Measurements from ENCODE around the gene TMA7.

- TF ChIP-seq POLR2A (IDR thresholded peaks at IDR 0.05), result no peak
- TF ChIP-seq, protein P1, sequence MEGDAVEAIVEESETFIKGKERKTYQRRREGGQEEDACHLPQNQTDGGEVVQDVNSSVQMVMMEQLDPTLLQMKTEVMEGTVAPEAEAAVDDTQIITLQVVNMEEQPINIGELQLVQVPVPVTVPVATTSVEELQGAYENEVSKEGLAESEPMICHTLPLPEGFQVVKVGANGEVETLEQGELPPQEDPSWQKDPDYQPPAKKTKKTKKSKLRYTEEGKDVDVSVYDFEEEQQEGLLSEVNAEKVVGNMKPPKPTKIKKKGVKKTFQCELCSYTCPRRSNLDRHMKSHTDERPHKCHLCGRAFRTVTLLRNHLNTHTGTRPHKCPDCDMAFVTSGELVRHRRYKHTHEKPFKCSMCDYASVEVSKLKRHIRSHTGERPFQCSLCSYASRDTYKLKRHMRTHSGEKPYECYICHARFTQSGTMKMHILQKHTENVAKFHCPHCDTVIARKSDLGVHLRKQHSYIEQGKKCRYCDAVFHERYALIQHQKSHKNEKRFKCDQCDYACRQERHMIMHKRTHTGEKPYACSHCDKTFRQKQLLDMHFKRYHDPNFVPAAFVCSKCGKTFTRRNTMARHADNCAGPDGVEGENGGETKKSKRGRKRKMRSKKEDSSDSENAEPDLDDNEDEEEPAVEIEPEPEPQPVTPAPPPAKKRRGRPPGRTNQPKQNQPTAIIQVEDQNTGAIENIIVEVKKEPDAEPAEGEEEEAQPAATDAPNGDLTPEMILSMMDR (IDR thresholded peaks at IDR 0.05), result no peak
These were observed 53.1 kb downstream of the TMA7 start for GRCh38 chr3:48493203-48493501.
